Neuronal stem cell (in vitro differentiated cells): Measurements from ENCODE around the gene FRMD8.

Experiments used
- DNase-seq: peaks from one replicate; pipeline ENCODE4 v3.0.0-alpha.2; 2013; ENCODE audit warnings: low spot score
- H2AFZ ChIP-seq: one replicate; pipeline ENCODE4 v1.6.1; 2013; ENCODE audit warnings: mild to moderate bottlenecking, low read length, inconsistent platforms
- H2AK5ac ChIP-seq: 2 replicates; pipeline ENCODE4 v1.6.1; 2013; ENCODE audit warnings: low read depth, mild to moderate bottlenecking, inconsistent platforms, low read length, moderate library complexity, mixed read lengths
- H2BK120ac ChIP-seq: 2 replicates; pipeline ENCODE4 v1.6.1; 2013; ENCODE audit warnings: low read depth, mild to moderate bottlenecking, inconsistent platforms, low read length, moderate library complexity, mixed read lengths
- H2BK12ac ChIP-seq: one replicate; pipeline ENCODE4 v1.6.1; 2013; ENCODE audit warnings: low read length, inconsistent platforms
- H2BK15ac ChIP-seq: 2 replicates; pipeline ENCODE4 v1.6.1; 2013; ENCODE audit warnings: mild to moderate bottlenecking, low read length, inconsistent platforms, mixed read lengths
- H2BK5ac ChIP-seq: one replicate; pipeline ENCODE4 v1.6.1; 2013; ENCODE audit warnings: inconsistent platforms, mild to moderate bottlenecking, low read length, moderate library complexity
- H3K14ac ChIP-seq: one replicate; pipeline ENCODE4 v1.6.1; 2013; ENCODE audit warnings: low read length, inconsistent platforms
- H3K18ac ChIP-seq: 2 replicates; pipeline ENCODE4 v1.6.1; 2013; ENCODE audit warnings: low read length, inconsistent platforms
- H3K23ac ChIP-seq: 2 replicates; pipeline ENCODE4 v1.6.1; 2013; ENCODE audit warnings: low read depth, mild to moderate bottlenecking, mixed read lengths, low read length, inconsistent platforms; ENCODE audit not compliant: poor library complexity
- H3K27ac ChIP-seq: replicated peaks from 3 replicates; pipeline ENCODE4 v1.5.1; 2013; ENCODE audit warnings: low read length, inconsistent platforms
- H3K27me3 ChIP-seq, 3 experiments: 2 replicates each; pipeline ENCODE4 v1.6.1; 2013; ENCODE audit warnings: low read length in 3 of 3, mild to moderate bottlenecking in 2 of 3, inconsistent platforms in 1 of 3, low read depth in 1 of 3, mixed read lengths in 1 of 3, moderate library complexity in 1 of 3; ENCODE audit not compliant: control insufficient read depth in 3 of 3, insufficient read depth in 3 of 3
- H3K36me3 ChIP-seq, 2 donors: replicated peaks in 1 of 2; 2 replicates each; pipeline ENCODE4 v1.6.1; 2013; ENCODE audit warnings: low read length in 2 of 2; ENCODE audit not compliant: control insufficient read depth in 2 of 2, insufficient read depth in 2 of 2
- H3K4ac ChIP-seq: 2 replicates; pipeline ENCODE4 v1.6.1; 2013; ENCODE audit warnings: inconsistent platforms, mild to moderate bottlenecking, low read length, moderate library complexity
- H3K4me1 ChIP-seq, 2 donors: 1 replicate in 1 of 2; 2 replicates in 1 of 2; pipeline ENCODE4 v1.6.1; 2013; ENCODE audit warnings: low read length in 2 of 2, low read depth in 1 of 2; ENCODE audit not compliant: control insufficient read depth in 2 of 2, insufficient read depth in 1 of 2
- H3K4me2 ChIP-seq: one replicate; pipeline ENCODE4 v1.6.1; 2013; ENCODE audit warnings: mild to moderate bottlenecking, low read length, inconsistent platforms; ENCODE audit not compliant: insufficient read depth, poor library complexity, severe bottlenecking
- H3K4me3 ChIP-seq, 2 donors: 2 replicates each; pipeline ENCODE4 v1.5.1; 2013; ENCODE audit warnings: low read length in 2 of 2, mild to moderate bottlenecking in 2 of 2, inconsistent platforms in 1 of 2, moderate library complexity in 1 of 2
- H3K79me1 ChIP-seq: one replicate; pipeline ENCODE4 v1.6.1; 2013; ENCODE audit warnings: low read depth, mild to moderate bottlenecking, inconsistent platforms, low read length, moderate library complexity
- H3K9ac ChIP-seq: one replicate; pipeline ENCODE4 v1.6.1; 2013; ENCODE audit warnings: mild to moderate bottlenecking, low read depth, low read length, inconsistent platforms; ENCODE audit not compliant: poor library complexity
- H3K9me3 ChIP-seq, 2 donors: replicated peaks in 1 of 2; 2 replicates each; pipeline versions ENCODE3 to v1.6.1; 2013; ENCODE audit warnings: low read length in 2 of 2, mild to moderate bottlenecking in 2 of 2, inconsistent platforms in 1 of 2, low read depth in 1 of 2, mixed read lengths in 1 of 2, moderate library complexity in 1 of 2; ENCODE audit not compliant: control insufficient read depth in 2 of 2, insufficient read depth in 1 of 2
- H4K8ac ChIP-seq: one replicate; pipeline ENCODE4 v1.6.1; 2013; ENCODE audit warnings: low read depth, mild to moderate bottlenecking, inconsistent platforms, low read length, moderate library complexity
- H4K91ac ChIP-seq: one replicate; pipeline ENCODE4 v1.6.1; 2013; ENCODE audit warnings: low read length, low read depth, mild to moderate bottlenecking, inconsistent platforms; ENCODE audit not compliant: poor library complexity
- WGBS, 2 donors: extraction: QIAGEN DNeasy Blood & Tissue Kit; methylation state at CpG; one replicate each; pipeline ENCODE4 v1.1.7; 2013; ENCODE audit warnings: missing lambda C conversion rate in 2 of 2, mixed read lengths in 1 of 2; ENCODE audit not compliant: insufficient read length in 2 of 2, insufficient replicate concordance in 1 of 2; ENCODE audit errors: extremely low coverage in 2 of 2; 5-methylcytosine and 5-hydroxymethylcytosine counted together

Gene FRMD8

DNA sequence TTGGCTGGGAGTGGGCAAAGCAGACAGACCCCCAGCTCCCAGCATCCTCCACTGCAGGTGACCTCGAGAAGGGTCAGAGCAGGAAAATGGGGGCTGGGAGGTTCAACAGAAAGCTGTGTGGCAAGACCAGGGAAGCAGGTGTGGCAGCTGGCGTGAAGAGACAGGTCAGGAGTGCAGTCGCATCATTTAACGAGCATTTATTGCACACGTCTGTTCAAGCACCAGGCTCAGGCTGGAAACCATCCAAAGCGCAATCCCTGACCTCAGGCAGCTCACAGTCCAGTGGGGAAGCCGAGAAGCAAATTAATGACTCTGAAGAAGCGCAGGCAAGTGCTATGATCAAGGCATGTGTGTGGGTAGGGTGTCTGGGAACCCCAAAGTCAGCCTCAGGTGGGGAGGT lies 11.4 kb upstream of the FRMD8 start:
- no peak for DNase-seq
- H2BK5ac ChIP-seq: no peak overlapping the region
- H3K14ac ChIP-seq: no peak overlapping the region
- no peak overlapping the region for H4K8ac ChIP-seq
- WGBS, 2 donors: no CpG with 5 or more reads among the region's 8 CpGs
- H3K4me2 ChIP-seq: no peak overlapping the region
- H3K27me3 ChIP-seq: peaks cover 0 to 19% (median 0%) of the 10 kb centered on the region in 3 experiments
- no peak overlapping the region for H3K18ac ChIP-seq
- H3K4me3 ChIP-seq: no peak overlapping the region
- H3K4ac ChIP-seq: no peak overlapping the region
- H2BK120ac ChIP-seq: no peak overlapping the region
- peak overlapping the region; percentile 45 for H2BK15ac ChIP-seq
- H3K36me3 ChIP-seq: no peaks in the 10 kb centered on the region
- H3K9ac ChIP-seq: no peak overlapping the region
- H3K4me1 ChIP-seq: no peaks in the 10 kb centered on the region
- peaks cover 0 to 2% of the 10 kb centered on the region in 2 donors for H3K9me3 ChIP-seq
- H4K91ac ChIP-seq: no peak overlapping the region
- no peak overlapping the region for H2AK5ac ChIP-seq
- H3K27ac ChIP-seq: no peak overlapping the region
- H3K79me1 ChIP-seq: no peaks in the 10 kb centered on the region
- no peak overlapping the region for H2AFZ ChIP-seq
- H3K23ac ChIP-seq: no peak overlapping the region
- no peak overlapping the region for H2BK12ac ChIP-seq

DNA sequence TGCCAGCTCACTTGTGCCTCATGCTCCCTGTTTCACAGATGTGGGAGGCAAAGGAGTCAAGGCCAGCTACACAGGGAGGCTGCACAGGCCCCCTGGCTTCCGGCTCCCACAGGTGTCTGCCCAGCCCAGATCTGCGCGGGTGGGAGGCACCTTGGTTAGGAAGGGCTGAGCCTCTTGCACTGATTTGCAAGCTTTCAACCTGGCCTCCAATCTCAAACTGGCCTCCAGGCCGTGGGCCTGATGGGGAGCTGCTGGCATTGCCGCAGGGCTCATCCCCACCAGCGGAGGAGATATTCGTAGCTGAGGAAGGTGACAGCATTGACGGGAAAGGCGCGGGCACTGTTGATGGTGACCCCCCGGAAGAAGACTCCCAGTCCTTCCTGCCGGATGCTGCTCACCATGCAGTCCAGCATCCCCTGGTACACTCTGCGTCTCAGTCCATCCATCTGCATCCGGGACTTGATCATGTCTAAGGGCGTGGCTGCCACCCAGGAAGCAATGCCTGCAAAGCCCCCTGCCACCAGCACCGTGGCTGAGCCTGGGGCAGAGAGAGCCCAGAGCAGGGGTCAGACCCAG lies 10.2 kb upstream of the FRMD8 start:
- H3K36me3 ChIP-seq: no peaks in the 10 kb centered on the region
- H4K91ac ChIP-seq: peak overlapping the region; percentile 3
- H3K27ac ChIP-seq: no peak overlapping the region
- no peak overlapping the region for H3K14ac ChIP-seq
- peak overlapping the region; percentile 26 for H2BK15ac ChIP-seq
- H2BK12ac ChIP-seq: peak overlapping the region; percentile 10
- H3K4me2 ChIP-seq: no peak overlapping the region
- H3K27me3 ChIP-seq: peaks cover 0 to 19% (median 0%) of the 10 kb centered on the region in 3 experiments
- no peak overlapping the region for H2BK120ac ChIP-seq
- H3K23ac ChIP-seq: no peak overlapping the region
- no peak for DNase-seq
- no peak overlapping the region for H4K8ac ChIP-seq
- no peaks in the 10 kb centered on the region for H3K79me1 ChIP-seq
- no peak overlapping the region for H3K9ac ChIP-seq
- no peaks in the 10 kb centered on the region for H3K4me1 ChIP-seq
- no peak overlapping the region for H2BK5ac ChIP-seq
- H3K4me3 ChIP-seq: no peak overlapping the region
- WGBS, 2 donors: no CpG with 5 or more reads among the region's 16 CpGs
- H3K9me3 ChIP-seq: peaks cover 0 to 2% of the 10 kb centered on the region in 2 donors
- H2AFZ ChIP-seq: no peak overlapping the region
- H3K18ac ChIP-seq: no peak overlapping the region
- peak overlapping the region; percentile 61 for H3K4ac ChIP-seq
- H2AK5ac ChIP-seq: peak overlapping the region; percentile 75

DNA sequence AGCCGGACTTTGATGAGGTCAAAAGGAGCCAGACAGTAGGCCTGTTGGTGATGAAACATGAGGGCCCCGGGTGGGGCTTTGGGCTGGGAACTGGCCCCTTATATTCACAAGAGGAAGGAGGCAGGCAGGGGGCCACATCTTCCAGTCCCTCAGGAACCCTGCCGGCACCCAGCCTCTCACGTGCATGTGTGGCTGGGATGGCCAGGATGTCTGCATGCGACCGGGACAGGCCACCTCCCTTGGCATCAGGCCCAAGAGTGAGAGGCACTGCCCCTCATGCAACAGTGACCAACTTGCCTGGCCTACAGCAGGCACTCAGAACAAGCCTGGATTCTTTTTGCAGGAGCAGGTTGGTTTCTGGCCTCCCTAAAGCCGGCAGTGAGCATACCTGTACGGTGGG lies 9.4 kb upstream of the FRMD8 start:
- Histone ChIP-seq H2BK15ac (no peak overlapping the region), H3K14ac (no peak overlapping the region), H3K4me1 (peaks cover 3 to 4% of the 10 kb centered on the region in 2 donors), H3K9me3 (peaks cover 0 to 2% of the 10 kb centered on the region in 2 donors), H3K4ac (no peak overlapping the region), H2BK5ac (peak overlapping the region; percentile 50), H3K36me3 (no peaks in the 10 kb centered on the region), H2AK5ac (peak overlapping the region; percentile 79), H4K8ac (no peak overlapping the region), H2BK12ac (no peak overlapping the region), H2BK120ac (peak overlapping the region; percentile 41), H3K27me3 (peaks cover 0 to 19% (median 0%) of the 10 kb centered on the region in 3 experiments), H3K23ac (peak overlapping the region; percentile 17), H3K4me2 (no peak overlapping the region), H3K18ac (no peak overlapping the region), H4K91ac (no peak overlapping the region), H3K9ac (peak overlapping the region; percentile 37), H3K79me1 (no peaks in the 10 kb centered on the region), H3K27ac (no peak overlapping the region), H3K4me3 (no peak overlapping the region), H2AFZ (no peak overlapping the region)
- DNase-seq: no peak
- WGBS, 2 donors: no CpG with 5 or more reads among the region's 8 CpGs

DNA sequence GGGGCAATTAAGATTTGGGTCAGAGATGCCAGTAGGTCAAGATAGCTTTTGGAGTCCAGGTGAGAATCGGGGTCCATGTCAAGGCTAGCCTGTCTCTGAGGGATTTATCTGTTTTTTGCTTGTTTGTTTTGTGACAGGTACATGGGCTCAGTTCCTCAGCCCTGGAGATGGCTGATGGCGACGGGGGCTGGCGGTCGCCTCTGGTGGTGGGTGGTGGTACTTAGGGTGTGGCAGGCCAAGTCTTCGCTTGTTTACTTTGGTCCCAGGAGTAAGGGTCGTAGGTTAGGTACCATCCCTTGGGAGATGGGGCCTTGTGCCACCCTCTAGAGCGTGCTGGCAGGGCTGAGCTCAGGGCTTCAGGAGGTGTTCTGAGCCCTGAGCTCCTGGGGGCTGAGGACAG lies 8.7 kb upstream of the FRMD8 start:
- Histone ChIP-seq H3K4me3 (no peak overlapping the region), H3K9me3 (peaks cover 0 to 2% of the 10 kb centered on the region in 2 donors), H3K14ac (no peak overlapping the region), H3K9ac (peak overlapping the region; percentile 25), H2AK5ac (peak overlapping the region; percentile 79), H3K36me3 (no peaks in the 10 kb centered on the region), H3K4me2 (no peak overlapping the region), H4K91ac (no peak overlapping the region), H3K4ac (no peak overlapping the region), H2BK12ac (no peak overlapping the region), H2BK5ac (no peak overlapping the region), H2AFZ (no peak overlapping the region), H2BK120ac (no peak overlapping the region), H3K79me1 (no peaks in the 10 kb centered on the region), H4K8ac (no peak overlapping the region), H3K27ac (no peak overlapping the region), H3K23ac (no peak overlapping the region), H3K27me3 (peaks cover 0 to 16% (median 0%) of the 10 kb centered on the region in 3 experiments), H3K4me1 (peaks cover 11% of the 10 kb centered on the region in 2 donors), H2BK15ac (peak overlapping the region; percentile 21), H3K18ac (peak overlapping the region; percentile 36)
- DNase-seq: no peak
- WGBS, 2 donors: no CpG with 5 or more reads among the region's 8 CpGs
